Measurements from ENCODE around the gene SHB. TPM values are rescaled to one million over a fixed set of nuclear protein-coding genes. Genes with fewer than 3 reads are reported as not detected.
A peak's percentile ranks its signal among the peaks of the same experiment; 100 is the strongest.
"Not testable (repeated sequence)": the region's sequence is repeated elsewhere in the genome, so short reads cannot be mapped to it uniquely, and the experiment has no call there.

SHB gene
- total RNA-seq, 1 donor from 2014 or later: 16.7 TPM

DNA sequence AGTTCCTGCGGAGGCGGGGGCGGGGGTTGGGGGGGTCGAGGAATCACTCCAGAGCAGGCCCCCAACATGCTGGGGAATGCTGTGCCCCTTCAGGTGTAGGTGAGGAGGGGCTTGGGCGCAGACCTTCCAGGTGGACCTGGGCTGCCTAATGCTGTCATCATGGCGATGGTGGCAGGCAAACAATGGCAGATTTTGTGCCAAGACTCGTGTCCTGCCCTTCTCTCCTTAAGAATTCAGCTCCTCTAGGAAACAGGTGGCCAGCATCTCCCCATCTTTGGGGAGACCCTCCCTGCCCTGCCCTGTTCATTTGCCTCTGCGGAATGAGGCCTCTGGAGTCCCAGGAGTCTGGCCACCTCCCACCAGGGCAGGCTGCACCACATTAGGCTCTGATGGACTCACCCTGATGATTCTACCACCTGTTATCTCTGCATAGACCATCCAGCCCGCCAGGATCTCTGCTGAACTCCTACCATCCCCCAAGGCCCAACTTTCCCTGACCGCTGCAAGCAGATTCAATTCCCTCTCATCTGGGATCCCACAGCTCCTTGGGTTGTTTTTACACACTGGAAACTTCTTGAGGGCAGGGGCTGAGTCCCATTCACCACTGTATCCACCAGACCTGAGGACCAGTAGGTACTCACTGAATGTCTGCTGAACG is 154.2 kb downstream of the SHB start:
- no peak overlapping the region for H3K27ac Mint-ChIP-seq (ENCODE audit: unreplicated experiment)
- DNase-seq (ENCODE audit: extremely low spot score, unreplicated experiment): no peak
- TF ChIP-seq, protein P1, sequence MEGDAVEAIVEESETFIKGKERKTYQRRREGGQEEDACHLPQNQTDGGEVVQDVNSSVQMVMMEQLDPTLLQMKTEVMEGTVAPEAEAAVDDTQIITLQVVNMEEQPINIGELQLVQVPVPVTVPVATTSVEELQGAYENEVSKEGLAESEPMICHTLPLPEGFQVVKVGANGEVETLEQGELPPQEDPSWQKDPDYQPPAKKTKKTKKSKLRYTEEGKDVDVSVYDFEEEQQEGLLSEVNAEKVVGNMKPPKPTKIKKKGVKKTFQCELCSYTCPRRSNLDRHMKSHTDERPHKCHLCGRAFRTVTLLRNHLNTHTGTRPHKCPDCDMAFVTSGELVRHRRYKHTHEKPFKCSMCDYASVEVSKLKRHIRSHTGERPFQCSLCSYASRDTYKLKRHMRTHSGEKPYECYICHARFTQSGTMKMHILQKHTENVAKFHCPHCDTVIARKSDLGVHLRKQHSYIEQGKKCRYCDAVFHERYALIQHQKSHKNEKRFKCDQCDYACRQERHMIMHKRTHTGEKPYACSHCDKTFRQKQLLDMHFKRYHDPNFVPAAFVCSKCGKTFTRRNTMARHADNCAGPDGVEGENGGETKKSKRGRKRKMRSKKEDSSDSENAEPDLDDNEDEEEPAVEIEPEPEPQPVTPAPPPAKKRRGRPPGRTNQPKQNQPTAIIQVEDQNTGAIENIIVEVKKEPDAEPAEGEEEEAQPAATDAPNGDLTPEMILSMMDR (IDR thresholded peaks at IDR 0.05): no peak

GRCh38 chr9:37914154-37914551 is 154.9 kb downstream of the SHB start:
- Mint-ChIP-seq H3K4me1 (ENCODE audit: unreplicated experiment) (peaks cover 4% of the 10 kb centered on the region), H3K4me3 (ENCODE audit: unreplicated experiment) (no peak overlapping the region), H3K27ac (ENCODE audit: unreplicated experiment) (no peak overlapping the region)

More for the DNA sequence above, 154.2 kb downstream of the SHB start:
- Mint-ChIP-seq H3K9me3 (ENCODE audit: unreplicated experiment) (no peaks in the 10 kb centered on the region), H3K36me3 (ENCODE audit: unreplicated experiment) (peaks cover 5% of the 10 kb centered on the region), H3K4me1 (ENCODE audit: unreplicated experiment) (peaks cover 4% of the 10 kb centered on the region), H3K27me3 (ENCODE audit: unreplicated experiment) (no peaks in the 10 kb centered on the region), H3K4me3 (ENCODE audit: unreplicated experiment) (no peak overlapping the region)

DNA sequence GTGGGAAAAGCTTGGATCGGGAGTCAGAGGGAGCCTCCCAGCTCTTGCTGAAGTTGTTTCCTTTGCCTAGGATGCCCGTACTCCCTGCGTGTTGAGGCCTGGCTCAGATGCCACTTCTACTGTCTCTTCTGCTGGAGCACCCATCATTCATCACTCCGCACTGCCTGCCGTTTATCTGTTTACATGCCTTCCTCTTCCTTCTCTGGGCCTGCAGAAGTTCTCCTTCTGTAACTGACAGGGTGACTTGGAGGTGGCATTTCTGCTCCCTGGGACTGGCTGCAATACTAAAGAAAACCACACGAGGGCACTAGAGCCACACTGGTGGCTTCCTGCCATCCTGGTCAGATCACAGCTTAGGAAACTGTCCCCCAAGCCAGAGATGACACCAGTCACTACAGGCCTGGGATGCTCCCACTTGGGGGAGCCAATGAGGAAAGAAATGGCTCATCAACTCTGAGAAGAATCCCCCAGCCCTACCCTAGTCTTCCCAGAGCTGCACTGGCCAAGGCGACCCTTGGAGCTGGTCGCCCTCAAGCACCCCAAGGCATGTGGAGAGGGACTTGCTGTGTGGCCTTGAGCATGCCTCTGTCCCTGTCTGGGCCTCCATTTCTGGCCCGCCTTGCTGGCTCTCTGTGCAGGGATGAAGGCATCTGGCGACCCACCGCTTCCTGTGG is 155.4 kb downstream of the SHB start:
- Mint-ChIP-seq H3K9me3 (ENCODE audit: unreplicated experiment) (no peaks in the 10 kb centered on the region), H3K4me1 (ENCODE audit: unreplicated experiment) (peaks cover 4% of the 10 kb centered on the region), H3K27me3 (ENCODE audit: unreplicated experiment) (no peaks in the 10 kb centered on the region), H3K4me3 (ENCODE audit: unreplicated experiment) (no peak overlapping the region), H3K27ac (ENCODE audit: unreplicated experiment) (no peak overlapping the region), H3K36me3 (ENCODE audit: unreplicated experiment) (peaks cover 5% of the 10 kb centered on the region)
- peak; percentile 93 for DNase-seq (ENCODE audit: extremely low spot score, unreplicated experiment)
- TF ChIP-seq, protein P1 (IDR thresholded peaks at IDR 0.05): peak; percentile 98

More at GRCh38 chr9:37914154-37914551, 154.9 kb downstream of the SHB start:
- DNase-seq (ENCODE audit: extremely low spot score, unreplicated experiment): no peak
- no peaks in the 10 kb centered on the region for H3K9me3 Mint-ChIP-seq (ENCODE audit: unreplicated experiment)
- TF ChIP-seq, protein P1 (IDR thresholded peaks at IDR 0.05): no peak
- H3K36me3 Mint-ChIP-seq (ENCODE audit: unreplicated experiment): peaks cover 5% of the 10 kb centered on the region
- H3K27me3 Mint-ChIP-seq (ENCODE audit: unreplicated experiment): no peaks in the 10 kb centered on the region

- Mint-ChIP-seq H3K9me3 (ENCODE audit: unreplicated experiment) (no peaks in the 10 kb centered on the region), H3K27ac (ENCODE audit: unreplicated experiment) (no peak overlapping the region), H3K4me3 (ENCODE audit: unreplicated experiment) (no peak overlapping the region), H3K27me3 (ENCODE audit: unreplicated experiment) (no peaks in the 10 kb centered on the region), H3K36me3 (ENCODE audit: unreplicated experiment) (no peaks in the 10 kb centered on the region), H3K4me1 (ENCODE audit: unreplicated experiment) (peaks cover 4% of the 10 kb centered on the region)
- TF ChIP-seq, protein P1 (IDR thresholded peaks at IDR 0.05): no peak
- no peak for DNase-seq (ENCODE audit: extremely low spot score, unreplicated experiment)
These were observed 157.8 kb downstream of the SHB start for GRCh38 chr9:37911271-37911681.

- Mint-ChIP-seq H3K4me1 (ENCODE audit: unreplicated experiment) (peaks cover 7% of the 10 kb centered on the region), H3K4me3 (ENCODE audit: unreplicated experiment) (no peak overlapping the region), H3K27me3 (ENCODE audit: unreplicated experiment) (no peaks in the 10 kb centered on the region), H3K27ac (ENCODE audit: unreplicated experiment) (no peak overlapping the region), H3K9me3 (ENCODE audit: unreplicated experiment) (no peaks in the 10 kb centered on the region), H3K36me3 (ENCODE audit: unreplicated experiment) (no peaks in the 10 kb centered on the region)
- no peak for DNase-seq (ENCODE audit: extremely low spot score, unreplicated experiment)
- TF ChIP-seq, protein P1 (IDR thresholded peaks at IDR 0.05): no peak
These were observed 158.8 kb downstream of the SHB start for GRCh38 chr9:37910271-37910670.

- DNase-seq (ENCODE audit: extremely low spot score, unreplicated experiment); H3K4me3 Mint-ChIP-seq (ENCODE audit: unreplicated experiment); H3K4me1 Mint-ChIP-seq (ENCODE audit: unreplicated experiment); H3K9me3 Mint-ChIP-seq (ENCODE audit: unreplicated experiment); H3K27ac Mint-ChIP-seq (ENCODE audit: unreplicated experiment); H3K36me3 Mint-ChIP-seq (ENCODE audit: unreplicated experiment); H3K27me3 Mint-ChIP-seq (ENCODE audit: unreplicated experiment): not testable (repeated sequence)
These were observed 159.2 kb downstream of the SHB start for GRCh38 chr9:37909836-37910235.

Measured in osteocyte (in vitro differentiated cells).